GM19463 (cell line): ENCODE data around the gene RALGPS1.

Experiments used
- ATAC-seq: cut with Tn5 transposase; IDR thresholded peaks from one replicate; pipeline ENCODE4 v1.9.1; 2021; ENCODE audit warnings: mild to moderate bottlenecking, moderate library complexity; ENCODE audit not compliant: unreplicated experiment

The RALGPS1 gene

GRCh38 chr9:127092041-127092608 is 177.5 kb downstream of the RALGPS1 start:
- ATAC-seq: no peak

- no peak for ATAC-seq
Measured at GRCh38 chr9:127093319-127094020, 178.9 kb downstream of the RALGPS1 start.

GRCh38 chr9:127095411-127095810 is 180.8 kb downstream of the RALGPS1 start:
- no peak for ATAC-seq

- no peak for ATAC-seq
Measured at GRCh38 chr9:127096208-127096607, 181.6 kb downstream of the RALGPS1 start.

GRCh38 chr9:127097683-127098082 is 183.1 kb downstream of the RALGPS1 start:
- no peak for ATAC-seq

- ATAC-seq: no peak
Measured at GRCh38 chr9:127098916-127099553, 184.5 kb downstream of the RALGPS1 start.

GRCh38 chr9:127099664-127100063 is 185.1 kb downstream of the RALGPS1 start:
- no peak for ATAC-seq

- no peak for ATAC-seq
Measured at GRCh38 chr9:127102176-127102575, 187.6 kb downstream of the RALGPS1 start.

- no peak for ATAC-seq
Measured at GRCh38 chr9:127102788-127103187, 188.2 kb downstream of the RALGPS1 start.

- ATAC-seq: no peak
Measured at GRCh38 chr9:127104581-127105311, 190.2 kb downstream of the RALGPS1 start.

GRCh38 chr9:127105805-127106465 is 191.4 kb downstream of the RALGPS1 start:
- no peak for ATAC-seq

GRCh38 chr9:127106466-127106855 is 191.9 kb downstream of the RALGPS1 start:
- no peak for ATAC-seq

- no peak for ATAC-seq
Measured at GRCh38 chr9:127107171-127107928, 192.8 kb downstream of the RALGPS1 start.

- ATAC-seq: no peak
Measured at GRCh38 chr9:127107929-127108876, 193.6 kb downstream of the RALGPS1 start.

- ATAC-seq: no peak
Measured at GRCh38 chr9:127109212-127109711, 194.7 kb downstream of the RALGPS1 start.

GRCh38 chr9:127112056-127112455 is 197.5 kb downstream of the RALGPS1 start:
- ATAC-seq: no peak

- no peak for ATAC-seq
Measured at GRCh38 chr9:127112735-127113161, 198.2 kb downstream of the RALGPS1 start.

GRCh38 chr9:127113191-127113972 is 198.8 kb downstream of the RALGPS1 start:
- no peak for ATAC-seq
